GM23248 (cell line): Measurements from ENCODE around the gene LRRC53. TPM values are rescaled to one million over a fixed set of nuclear protein-coding genes. Genes with fewer than 3 reads are reported as not detected.

Experiments used
- DNase-seq: peaks from one replicate; pipeline ENCODE4 v3.0.0-alpha.2; 2015
- H2AFZ ChIP-seq: fragments of 200-600 bp; sonication (generic); 2 replicates; pipeline ENCODE4 v1.6.1; 2016; ENCODE audit warnings: antibody characterized with exemption
- H3F3A ChIP-seq: fragments of 200-600 bp; sonication (generic); 2 replicates; pipeline ENCODE4 v1.6.1; 2016; ENCODE audit warnings: mild to moderate bottlenecking, antibody characterized with exemption, mixed run types; ENCODE audit not compliant: insufficient read depth
- H3K27ac ChIP-seq: fragments of 200-600 bp; sonication (generic); 2 replicates; pipeline ENCODE4 v1.5.1; 2016; ENCODE audit warnings: mild to moderate bottlenecking
- H3K27me3 ChIP-seq: fragments of 200-600 bp; sonication (generic); replicated peaks from 2 replicates; pipeline ENCODE4 v1.6.1; 2016; ENCODE audit warnings: mild to moderate bottlenecking; ENCODE audit not compliant: insufficient read depth
- H3K36me3 ChIP-seq: fragments of 200-600 bp; sonication (generic); 2 replicates; pipeline ENCODE4 v1.6.1; 2016; ENCODE audit warnings: low read depth, mild to moderate bottlenecking
- H3K4me1 ChIP-seq: fragments of 200-600 bp; sonication (generic); 2 replicates; pipeline ENCODE4 v1.6.1; 2016; ENCODE audit warnings: mild to moderate bottlenecking; ENCODE audit not compliant: insufficient read depth
- H3K4me2 ChIP-seq: fragments of 200-600 bp; sonication (generic); one replicate; pipeline ENCODE4 v1.6.1; 2016; ENCODE audit warnings: mild to moderate bottlenecking; ENCODE audit not compliant: unreplicated experiment
- H3K4me3 ChIP-seq: fragments of 200-600 bp; sonication (generic); 2 replicates; pipeline ENCODE4 v1.5.1; 2016; ENCODE audit warnings: mild to moderate bottlenecking
- H3K79me2 ChIP-seq: fragments of 200-600 bp; sonication (generic); 2 replicates; pipeline ENCODE4 v1.6.1; 2016; ENCODE audit warnings: mild to moderate bottlenecking; ENCODE audit not compliant: insufficient read depth
- H3K9ac ChIP-seq: fragments of 200-600 bp; sonication (generic); 2 replicates; pipeline ENCODE4 v1.6.1; 2016; ENCODE audit warnings: mild to moderate bottlenecking
- H3K9me2 ChIP-seq: fragments of 200-600 bp; sonication (generic); 2 replicates; pipeline ENCODE4 v1.6.1; 2016; ENCODE audit warnings: mixed run types, mild to moderate bottlenecking, moderate library complexity; ENCODE audit not compliant: insufficient read depth
- H3K9me3 ChIP-seq: fragments of 200-600 bp; sonication (generic); one replicate; pipeline ENCODE4 v1.6.1; 2017; ENCODE audit warnings: low read depth
- H4K20me1 ChIP-seq: fragments of 200-600 bp; sonication (generic); 2 replicates; pipeline ENCODE4 v1.6.0; 2016; ENCODE audit not compliant: insufficient read depth
- EZH2 ChIP-seq: fragments of 200-600 bp; sonication (generic); IDR thresholded peaks from 2 replicates; pipeline ENCODE4 v1.6.1; 2018; ENCODE audit warnings: antibody characterized with exemption, mild to moderate bottlenecking; ENCODE audit not compliant: insufficient read depth, poor library complexity, severe bottlenecking
- EZH2phosphoT487 ChIP-seq: fragments of 200-600 bp; sonication (generic); IDR thresholded peaks from 2 replicates; pipeline ENCODE4 v1.6.1; 2018; ENCODE audit warnings: antibody characterized with exemption, moderate library complexity, mild to moderate bottlenecking, low read depth; ENCODE audit not compliant: insufficient read depth
- WGBS, 2 experiments: methylation state at CpG; one replicate each; pipeline ENCODE4 v1.1.6; 2015 to 2017; ENCODE audit warnings: low lambda C conversion rate in 2 of 2, low coverage in 1 of 2; ENCODE audit errors: missing lambda C conversion rate in 2 of 2; 5-methylcytosine and 5-hydroxymethylcytosine counted together
- in situ Hi-C: fragments of 300-500 bp; cut with MboI; formaldehyde crosslinking; loops from 2 replicates; pipeline ENCODE4 v1.15.0; 2020
- polyA plus RNA-seq: library from polyadenylated mRNA; unstranded; fragments of >200 nt; fragmentation: Nextera tagmentation; extraction: Ambion mirVana; gene quantifications from 2 replicates; pipeline ENCODE4 v1.2.1, GENCODE V29; 2016
- total RNA-seq: library from RNA; depleted of rRNA; stranded (reverse); fragments of >200 nt; shearing (Covaris generic); gene quantifications from 2 replicates; pipeline ENCODE4 v1.2.3, GENCODE V29; 2014

LRRC53 gene
- total and polyA plus RNA-seq, 2 experiments from 2014 or later = not detected

- in situ Hi-C loops = no loop called here
- Histone ChIP-seq H3F3A (no peaks in the 10 kb centered on the region), H3K27me3 (no peaks in the 10 kb centered on the region; the same call in 1 of the 2 replicates), H3K4me1 (no peaks in the 10 kb centered on the region), H3K4me3 (no peak overlapping the region), H3K9me3 (no peaks in the 10 kb centered on the region), H3K27ac (no peak overlapping the region), H3K4me2 (no peak overlapping the region), H3K9me2 (no peaks in the 10 kb centered on the region), H4K20me1 (no peaks in the 10 kb centered on the region), H3K36me3 (no peaks in the 10 kb centered on the region), H3K79me2 (no peaks in the 10 kb centered on the region), H2AFZ (no peak overlapping the region), H3K9ac (no peak overlapping the region)
- WGBS, 2 experiments = 65 to 67% methylated on average over 2 of the region's 2 CpGs
- TF ChIP-seq EZH2phosphoT487 (no peak), EZH2 (no peak)
- DNase-seq = no peak
These were observed 55.2 kb downstream of the LRRC53 start for GRCh38 chr1:74457253-74457652.

GRCh38 chr1:74455390-74455789 is 57.0 kb downstream of the LRRC53 start:
- no peak for DNase-seq
- no peaks in the 10 kb centered on the region for H3K9me2 ChIP-seq
- no peak overlapping the region for H3K4me3 ChIP-seq
- no peaks in the 10 kb centered on the region for H3K9me3 ChIP-seq
- H3K4me1 ChIP-seq = no peaks in the 10 kb centered on the region
- TF ChIP-seq EZH2phosphoT487 = no peak
- TF ChIP-seq EZH2 = no peak
- no peak overlapping the region for H3K27ac ChIP-seq
- in situ Hi-C loops = no loop called here
- H2AFZ ChIP-seq = no peak overlapping the region
- no peaks in the 10 kb centered on the region for H3K79me2 ChIP-seq
- H3K9ac ChIP-seq = no peak overlapping the region
- H4K20me1 ChIP-seq = no peaks in the 10 kb centered on the region
- H3K27me3 ChIP-seq = no peaks in the 10 kb centered on the region
- no peaks in the 10 kb centered on the region for H3K36me3 ChIP-seq
- H3F3A ChIP-seq = no peaks in the 10 kb centered on the region
- no peak overlapping the region for H3K4me2 ChIP-seq

- Histone ChIP-seq H3F3A (no peaks in the 10 kb centered on the region), H3K4me3 (no peak overlapping the region), H3K9me3 (no peaks in the 10 kb centered on the region), H4K20me1 (no peaks in the 10 kb centered on the region), H3K36me3 (no peaks in the 10 kb centered on the region), H3K79me2 (no peaks in the 10 kb centered on the region), H3K4me1 (no peaks in the 10 kb centered on the region), H2AFZ (no peak overlapping the region), H3K9me2 (no peaks in the 10 kb centered on the region), H3K27ac (no peak overlapping the region), H3K27me3 (no peaks in the 10 kb centered on the region), H3K9ac (no peak overlapping the region), H3K4me2 (no peak overlapping the region)
- no peak for DNase-seq
- WGBS, 2 experiments = 22 to 26% methylated on average over 2 of the region's 2 CpGs
- no peak for TF ChIP-seq EZH2phosphoT487
- no peak for TF ChIP-seq EZH2
- in situ Hi-C loops = no loop called here
These were observed 59.1 kb downstream of the LRRC53 start for GRCh38 chr1:74453277-74453676.

GRCh38 chr1:74452035-74452434 is 60.4 kb downstream of the LRRC53 start:
- 2 to 5% methylated on average over 1 of the region's 1 CpG for WGBS, 2 experiments
- DNase-seq = no peak

GRCh38 chr1:74437035-74437434 is 75.4 kb downstream of the LRRC53 start:
- H3K27ac ChIP-seq = no peak overlapping the region
- 30 to 43% methylated on average over 1 of the region's 1 CpG for WGBS, 2 experiments
- H4K20me1 ChIP-seq = no peaks in the 10 kb centered on the region
- no peak overlapping the region for H3K4me2 ChIP-seq
- no peaks in the 10 kb centered on the region for H3K36me3 ChIP-seq
- H3K9me2 ChIP-seq = no peaks in the 10 kb centered on the region
- no peak overlapping the region for H3K4me3 ChIP-seq
- TF ChIP-seq EZH2phosphoT487 (no peak), EZH2 (no peak)
- no peaks in the 10 kb centered on the region for H3K9me3 ChIP-seq
- no peak for DNase-seq
- H3F3A ChIP-seq = no peaks in the 10 kb centered on the region
- in situ Hi-C loops = no loop called here
- no peaks in the 10 kb centered on the region for H3K4me1 ChIP-seq
- H3K27me3 ChIP-seq = no peaks in the 10 kb centered on the region
- H2AFZ ChIP-seq = no peak overlapping the region
- H3K79me2 ChIP-seq = no peaks in the 10 kb centered on the region
- H3K9ac ChIP-seq = no peak overlapping the region

More at GRCh38 chr1:74452035-74452434, 60.4 kb downstream of the LRRC53 start:
- TF ChIP-seq EZH2 = no peak
- TF ChIP-seq EZH2phosphoT487 = no peak
- Histone ChIP-seq H3K9me2 (no peaks in the 10 kb centered on the region), H3F3A (no peaks in the 10 kb centered on the region), H3K9me3 (no peaks in the 10 kb centered on the region), H3K79me2 (no peaks in the 10 kb centered on the region), H3K27ac (no peak overlapping the region), H3K4me2 (no peak overlapping the region), H3K36me3 (no peaks in the 10 kb centered on the region), H3K4me1 (no peaks in the 10 kb centered on the region), H3K9ac (no peak overlapping the region), H4K20me1 (no peaks in the 10 kb centered on the region), H3K4me3 (no peak overlapping the region), H3K27me3 (no peaks in the 10 kb centered on the region), H2AFZ (no peak overlapping the region)
- in situ Hi-C loops = no loop called here
